Raji (cell line): ENCODE data around the gene LATS2.

ENCODE experiments used
- POLR2A ChIP-seq: IDR thresholded peaks from 2 replicates; pipeline ENCODE4 v1.6.1; 2011; ENCODE audit warnings: low read depth, low read length, control low read depth; ENCODE audit not compliant: insufficient read depth

Gene LATS2

DNA sequence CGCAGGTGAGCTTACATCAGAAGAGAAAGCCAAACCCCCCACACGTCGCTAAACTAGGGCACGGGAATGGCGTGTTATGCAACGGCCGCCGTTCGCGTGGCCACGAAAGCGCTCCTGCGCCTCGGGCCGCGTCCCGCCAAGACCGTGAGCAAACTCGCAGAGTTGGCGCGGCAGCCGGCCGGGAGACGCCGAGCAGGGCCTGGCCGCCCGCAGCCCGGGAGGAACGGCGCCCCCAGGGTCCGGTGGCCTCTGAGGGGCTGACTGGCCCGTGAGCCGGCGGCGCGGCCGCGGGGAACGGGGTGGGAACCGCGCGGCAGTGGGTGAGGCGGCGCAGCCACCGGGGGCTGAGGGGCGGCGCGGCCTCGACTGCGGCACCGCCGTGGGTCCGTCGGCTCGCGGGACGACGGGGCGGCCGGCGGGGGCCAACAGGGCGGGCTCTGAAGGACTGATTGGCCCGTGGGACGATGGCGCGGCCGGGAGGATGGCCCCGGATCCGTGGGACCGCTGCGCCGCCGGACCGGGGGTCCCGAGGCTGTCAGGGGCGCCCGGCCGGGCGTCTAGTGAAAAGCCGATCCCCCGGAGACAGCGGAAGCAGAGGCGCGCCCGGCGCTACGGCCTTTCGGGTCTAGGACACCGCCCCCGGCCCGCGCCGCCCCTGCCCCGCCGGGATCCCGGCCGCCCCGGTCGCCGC lies 903 bp downstream of the LATS2 start:
- TF ChIP-seq POLR2A = no peak

GRCh38 chr13:21059641-21060337 lies 1.6 kb downstream of the LATS2 start:
- TF ChIP-seq POLR2A = no peak

DNA sequence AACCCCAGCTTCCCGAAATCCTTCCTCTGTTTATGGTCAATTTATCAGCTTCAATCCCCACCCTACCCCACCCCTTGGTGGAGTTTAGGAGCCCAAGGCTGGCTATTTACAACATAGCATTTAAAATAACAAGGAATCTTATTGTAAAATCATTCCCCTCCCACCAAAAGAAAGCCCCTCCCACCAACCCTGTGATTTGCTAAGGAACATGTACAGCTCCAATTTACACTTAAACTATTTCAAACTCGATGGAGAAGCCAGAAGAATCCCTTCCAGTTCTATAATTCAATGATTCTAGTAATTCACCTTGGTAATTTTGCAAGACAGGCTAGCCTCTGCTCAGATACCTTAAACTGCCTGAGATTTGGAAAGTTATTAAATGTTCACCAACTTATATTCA lies 3.0 kb downstream of the LATS2 start:
- TF ChIP-seq POLR2A = no peak

- TF ChIP-seq POLR2A = no peak
Observed at GRCh38 chr13:21055511-21056045, 5.8 kb downstream of the LATS2 start.

DNA sequence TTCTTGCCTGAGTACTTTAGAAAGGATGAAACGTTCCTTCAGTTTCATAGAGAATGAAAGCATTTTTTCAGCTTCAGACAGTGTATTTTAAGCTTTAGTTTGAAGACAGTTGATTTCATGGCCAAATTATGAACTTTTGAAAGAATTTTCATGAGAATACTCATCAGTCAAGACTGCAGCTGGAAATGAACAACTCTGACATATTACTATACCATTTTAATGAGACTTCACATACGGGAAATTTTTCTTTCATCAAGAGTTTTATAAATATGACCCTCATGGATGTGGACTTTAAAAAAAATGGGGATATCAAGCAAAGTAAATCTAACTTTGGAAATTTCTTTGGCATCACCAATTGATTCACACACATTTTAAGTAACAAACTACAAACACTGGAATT lies 6.4 kb downstream of the LATS2 start:
- TF ChIP-seq POLR2A = no peak

- no peak for TF ChIP-seq POLR2A
Observed at GRCh38 chr13:21054313-21054712, 7.1 kb downstream of the LATS2 start.

GRCh38 chr13:21053231-21053630 lies 8.2 kb downstream of the LATS2 start:
- TF ChIP-seq POLR2A = no peak

- TF ChIP-seq POLR2A = no peak
Observed at GRCh38 chr13:21051675-21052074, 9.7 kb downstream of the LATS2 start.

- TF ChIP-seq POLR2A = no peak
Observed at GRCh38 chr13:21050288-21051197, 10.8 kb downstream of the LATS2 start.

- TF ChIP-seq POLR2A = no peak
Observed at GRCh38 chr13:21048901-21049698, 12.3 kb downstream of the LATS2 start.

DNA sequence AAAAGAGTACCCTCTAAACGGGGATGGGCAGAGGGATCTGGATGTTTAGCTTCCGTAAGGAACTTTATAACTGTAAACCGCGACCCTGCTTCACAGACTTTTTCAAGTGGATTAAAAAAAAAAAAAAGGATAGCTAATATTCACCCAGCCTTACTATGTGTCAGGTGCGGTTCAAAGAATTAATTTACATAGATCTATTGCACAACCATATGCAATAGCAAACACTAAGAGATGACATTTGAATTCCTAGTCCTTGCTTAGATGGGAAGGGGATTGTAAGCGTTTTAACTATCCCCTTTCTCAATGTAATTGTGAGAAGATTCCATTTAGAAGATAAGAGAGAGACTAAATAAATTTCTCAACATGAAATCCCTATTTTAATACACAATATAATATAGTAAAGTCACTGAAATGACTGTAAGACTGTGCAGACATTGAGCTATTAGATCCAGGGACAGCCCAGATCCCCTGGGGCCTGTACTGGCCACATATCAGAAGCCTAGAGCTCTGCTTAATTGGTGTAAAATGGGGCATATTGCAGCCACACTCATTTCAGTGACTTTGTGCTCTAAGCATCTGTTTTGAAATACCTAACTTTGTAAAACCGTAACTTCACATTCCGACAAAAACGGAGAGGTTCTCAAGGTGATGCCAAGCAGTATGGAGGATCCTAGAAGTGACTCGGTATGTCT lies 13.6 kb downstream of the LATS2 start:
- no peak for TF ChIP-seq POLR2A

DNA sequence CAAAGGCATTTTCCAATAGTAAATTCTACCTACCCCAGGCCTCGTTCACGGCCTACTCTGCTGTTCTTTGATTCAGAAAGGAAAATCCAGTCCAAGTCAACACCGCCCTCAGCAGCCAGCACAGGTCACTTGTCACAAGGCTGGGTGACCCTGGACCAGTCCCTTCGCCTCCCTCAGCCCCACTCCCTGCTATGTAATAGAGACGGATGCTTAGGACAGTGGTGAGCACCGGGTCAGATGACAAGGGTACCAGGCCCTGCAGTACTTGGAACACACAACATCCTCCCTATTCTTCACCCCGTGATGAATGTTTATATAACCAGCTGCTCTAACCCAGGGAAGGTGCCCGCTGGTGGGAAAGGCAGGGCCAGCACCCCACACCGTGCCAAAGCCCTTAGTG lies 14.3 kb downstream of the LATS2 start:
- no peak for TF ChIP-seq POLR2A

DNA sequence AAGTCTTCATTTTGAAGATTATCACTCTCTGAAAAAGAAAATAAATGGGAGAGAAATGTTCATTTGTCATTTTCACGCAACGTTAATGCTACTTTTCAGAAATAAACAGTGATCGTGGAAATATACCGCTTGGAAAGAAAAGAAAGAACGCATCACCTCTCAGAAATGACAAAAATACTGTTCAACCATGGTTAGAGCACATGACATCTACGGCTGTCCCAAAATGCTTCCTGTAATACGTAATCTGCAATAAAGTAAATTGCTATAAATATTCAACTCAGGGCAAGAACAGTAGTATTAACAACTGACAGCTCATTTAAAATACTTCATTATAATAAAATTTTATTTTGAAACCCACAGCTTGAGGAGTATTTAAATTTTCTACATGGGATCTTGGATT lies 15.2 kb downstream of the LATS2 start:
- no peak for TF ChIP-seq POLR2A

DNA sequence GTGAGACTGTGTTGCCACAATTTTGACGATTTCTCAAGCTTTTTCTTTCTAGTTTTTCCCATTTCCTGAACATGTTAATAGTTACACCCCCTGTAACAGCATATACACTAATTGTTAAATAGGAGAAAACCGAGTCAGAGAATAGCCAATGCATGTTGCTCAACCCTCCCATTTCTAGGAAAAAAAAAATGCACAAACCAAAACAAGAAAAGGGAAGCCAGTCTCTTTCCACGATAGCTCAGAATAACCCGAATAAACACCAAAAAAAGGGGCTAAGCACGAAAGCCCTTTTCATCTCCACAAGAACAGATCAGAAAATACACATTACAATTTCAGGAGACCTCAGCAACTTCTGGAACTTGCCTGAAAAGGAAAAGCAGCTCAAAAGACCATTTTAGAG lies 16.3 kb downstream of the LATS2 start:
- no peak for TF ChIP-seq POLR2A

DNA sequence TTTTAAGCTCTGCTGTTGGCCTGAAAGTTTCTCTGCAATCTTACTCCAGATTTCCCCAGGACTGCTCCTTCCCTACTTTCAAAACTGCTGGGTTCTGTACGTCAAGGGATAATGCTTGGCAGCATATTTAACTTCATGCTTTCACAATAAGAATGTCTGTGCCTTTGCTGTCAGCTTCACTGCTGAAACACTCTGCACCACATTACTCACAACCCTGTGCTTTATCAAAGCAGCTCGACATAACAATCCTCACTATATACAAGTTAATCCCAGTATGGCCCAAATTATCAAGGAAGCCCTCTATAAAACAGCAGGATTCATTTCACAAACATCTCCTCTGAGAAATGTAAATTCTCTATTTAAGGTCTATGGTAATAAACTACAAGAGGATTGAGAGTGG lies 17.5 kb downstream of the LATS2 start:
- no peak for TF ChIP-seq POLR2A
